NCI-H345 treated with DMSO at 0.1 percent for 48 hours (cell line): ENCODE measurements around the gene HOXA6.

ENCODE experiments used
- DNase-seq: peaks from one replicate; lab custom pipeline; 2025; ENCODE audit not compliant: unreplicated experiment; lab: John Stamatoyannopoulos, UW

The HOXA6 gene

DNA sequence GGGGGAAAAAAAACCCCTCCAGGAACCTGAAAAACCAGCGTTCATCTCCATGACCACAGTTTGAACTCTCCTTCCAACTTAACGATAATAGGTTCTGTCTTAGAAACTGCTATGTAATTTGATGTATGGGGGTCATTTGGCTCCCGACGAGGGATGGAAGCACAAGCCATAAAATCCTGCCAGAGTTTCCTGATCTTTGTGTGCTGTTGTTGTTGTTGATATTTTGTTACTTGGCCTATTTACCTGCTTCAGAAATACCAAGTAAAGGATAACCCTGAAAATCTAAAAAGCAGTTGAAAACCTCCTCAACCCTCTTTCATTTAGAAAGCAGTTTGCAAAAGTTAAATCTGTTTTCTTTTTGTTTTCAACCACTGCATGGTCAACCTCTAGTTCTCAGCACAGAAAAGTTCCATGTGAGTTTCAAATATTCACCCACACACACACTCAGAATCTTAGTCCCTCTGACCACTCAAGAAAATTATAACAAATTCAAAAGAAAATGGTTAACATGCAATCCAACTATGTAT lies 35.8 kb downstream of the HOXA6 start:
- no peak for DNase-seq

DNA sequence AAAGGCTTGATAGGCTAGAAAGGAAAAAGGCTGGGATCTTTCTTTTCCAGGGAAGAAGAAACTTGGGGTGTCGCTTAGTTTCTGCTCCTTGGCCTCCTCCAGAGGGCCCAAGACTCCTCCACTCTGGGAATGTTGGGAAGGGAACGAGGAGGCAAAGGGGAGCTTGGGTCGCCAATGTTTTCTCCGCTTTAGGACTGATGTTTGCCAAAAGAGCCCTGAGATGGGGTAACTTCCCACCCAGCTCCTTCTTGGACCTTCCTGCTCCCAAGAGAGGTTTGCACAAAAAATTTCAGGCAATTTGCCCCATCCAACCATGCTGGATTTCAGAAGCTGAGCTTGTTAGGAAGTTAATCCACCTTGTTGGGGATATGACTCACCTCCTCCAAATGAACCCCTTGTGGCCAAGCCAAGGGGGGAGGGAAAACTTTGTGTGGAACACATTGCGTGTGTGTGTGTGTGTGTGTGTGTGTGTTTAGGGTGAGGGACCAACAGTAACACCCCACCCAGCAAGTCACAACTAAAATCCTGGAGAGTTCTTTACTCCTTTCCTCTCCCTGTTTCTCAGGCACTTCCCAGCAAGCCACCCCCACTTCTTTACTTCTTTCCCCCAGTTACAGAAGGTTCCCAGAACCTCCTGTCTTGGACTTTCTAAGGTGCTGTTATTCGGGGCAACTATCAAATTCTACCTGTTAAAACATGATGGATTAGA lies 36.4 kb downstream of the HOXA6 start:
- DNase-seq, result no peak

DNA sequence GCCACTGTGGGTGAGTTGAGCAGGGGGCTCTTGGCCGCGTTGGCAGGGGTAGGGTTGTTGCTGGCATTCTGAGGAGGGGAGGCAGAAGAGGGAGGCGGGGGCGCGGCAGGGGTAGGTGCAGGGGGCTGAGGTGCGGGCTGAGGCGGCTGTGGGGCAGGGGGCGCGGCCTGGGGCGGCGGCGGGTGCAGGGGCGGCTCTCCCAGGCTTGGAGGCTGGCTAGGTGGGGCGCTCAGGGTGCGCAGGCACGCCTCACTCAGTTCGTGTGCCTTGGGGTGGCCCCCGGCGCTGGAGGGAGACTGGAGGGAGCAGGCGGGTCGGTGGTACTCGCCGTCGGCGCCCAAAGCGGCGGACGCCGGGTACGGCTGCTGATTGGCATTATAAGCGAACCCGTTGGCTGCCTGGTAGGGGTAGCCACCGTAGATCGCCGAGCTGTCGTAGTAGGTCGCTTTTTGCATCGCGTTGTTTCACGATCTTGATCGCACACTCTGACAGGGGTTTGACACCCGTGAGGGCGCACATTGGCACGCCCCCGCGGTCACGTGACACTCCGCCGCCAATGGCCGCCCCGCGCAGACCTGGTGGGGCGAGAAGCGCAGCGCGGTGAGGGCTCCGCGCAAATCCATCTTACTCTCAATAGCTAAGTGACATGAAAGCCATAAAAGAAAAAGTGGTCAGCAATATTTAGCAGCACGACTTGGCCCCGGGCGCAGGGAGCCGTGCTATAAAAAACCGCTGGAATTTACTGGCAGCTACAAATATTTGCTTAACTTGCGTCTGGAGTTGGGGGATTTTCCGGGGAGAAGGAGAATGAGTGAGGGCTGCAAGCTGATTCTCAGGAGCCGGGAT lies 37.2 kb downstream of the HOXA6 start:
- no peak for DNase-seq

DNA sequence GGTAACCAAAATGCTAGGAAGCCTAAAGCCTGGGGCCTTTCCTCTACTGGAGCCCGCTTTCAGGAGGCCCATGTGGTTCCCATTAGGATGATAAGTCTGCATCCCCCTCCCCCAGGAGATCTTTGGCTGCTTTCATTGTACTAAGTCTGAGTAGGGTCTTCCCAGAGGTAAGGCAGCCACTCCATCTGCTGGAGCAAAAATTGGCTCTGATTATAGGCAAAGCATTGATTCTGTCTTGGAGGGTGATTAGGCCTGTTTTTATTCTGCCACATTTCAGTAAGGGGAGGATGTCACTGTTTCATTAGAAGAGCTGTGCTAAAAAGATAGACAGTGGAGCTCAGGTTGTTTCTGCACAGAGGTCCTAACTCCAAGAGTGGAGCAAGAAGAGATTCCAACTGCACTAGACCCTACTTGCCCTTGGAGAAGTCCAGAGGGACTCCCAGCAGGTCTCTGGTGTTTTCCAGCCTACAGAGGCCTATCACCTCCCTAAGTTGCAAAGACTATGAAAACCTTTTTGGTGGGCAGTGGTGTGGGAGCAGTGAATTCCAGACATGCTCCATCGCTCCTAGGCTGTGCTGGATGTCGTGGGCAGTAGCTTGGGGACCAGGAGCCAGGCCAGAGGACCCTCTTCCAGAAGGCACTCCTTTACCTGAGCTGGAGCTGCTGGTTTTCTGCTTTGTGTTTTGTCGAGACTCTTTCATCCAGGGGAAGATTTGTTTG lies 37.9 kb downstream of the HOXA6 start:
- DNase-seq, result no peak

DNA sequence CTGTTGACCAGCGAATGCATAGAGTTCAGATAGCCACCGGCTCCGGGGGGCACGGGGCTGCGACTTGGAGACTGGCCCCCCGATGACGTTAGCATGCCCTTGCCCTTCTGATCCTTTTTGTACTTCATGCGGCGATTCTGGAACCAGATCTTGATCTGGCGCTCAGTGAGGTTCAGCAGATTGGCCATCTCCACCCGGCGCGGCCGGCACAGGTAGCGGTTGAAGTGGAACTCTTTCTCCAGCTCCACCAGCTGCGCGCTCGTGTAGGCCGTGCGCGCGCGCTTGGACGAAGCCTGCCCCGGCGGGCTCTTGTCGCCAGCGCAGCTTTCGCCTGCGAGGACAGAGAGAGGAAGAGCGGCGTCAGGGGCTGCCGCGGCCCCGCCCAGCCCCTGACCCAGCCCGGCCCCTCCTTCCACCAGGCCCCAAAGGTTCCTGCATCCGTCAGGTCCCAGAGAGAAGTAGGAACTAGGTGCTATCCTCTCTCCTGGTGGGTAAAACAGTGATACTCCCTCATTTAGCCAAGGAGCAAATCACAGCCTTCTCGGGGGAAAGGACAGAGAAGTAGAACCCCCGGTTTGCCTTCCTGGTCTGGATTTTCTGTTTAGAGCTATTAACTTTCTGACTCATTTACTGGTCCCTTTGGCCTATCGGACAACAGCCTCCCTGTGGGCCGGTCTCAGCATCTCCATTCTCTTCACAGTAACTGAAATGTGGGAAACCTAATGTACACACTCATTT lies 39.0 kb downstream of the HOXA6 start:
- no peak for DNase-seq

DNA sequence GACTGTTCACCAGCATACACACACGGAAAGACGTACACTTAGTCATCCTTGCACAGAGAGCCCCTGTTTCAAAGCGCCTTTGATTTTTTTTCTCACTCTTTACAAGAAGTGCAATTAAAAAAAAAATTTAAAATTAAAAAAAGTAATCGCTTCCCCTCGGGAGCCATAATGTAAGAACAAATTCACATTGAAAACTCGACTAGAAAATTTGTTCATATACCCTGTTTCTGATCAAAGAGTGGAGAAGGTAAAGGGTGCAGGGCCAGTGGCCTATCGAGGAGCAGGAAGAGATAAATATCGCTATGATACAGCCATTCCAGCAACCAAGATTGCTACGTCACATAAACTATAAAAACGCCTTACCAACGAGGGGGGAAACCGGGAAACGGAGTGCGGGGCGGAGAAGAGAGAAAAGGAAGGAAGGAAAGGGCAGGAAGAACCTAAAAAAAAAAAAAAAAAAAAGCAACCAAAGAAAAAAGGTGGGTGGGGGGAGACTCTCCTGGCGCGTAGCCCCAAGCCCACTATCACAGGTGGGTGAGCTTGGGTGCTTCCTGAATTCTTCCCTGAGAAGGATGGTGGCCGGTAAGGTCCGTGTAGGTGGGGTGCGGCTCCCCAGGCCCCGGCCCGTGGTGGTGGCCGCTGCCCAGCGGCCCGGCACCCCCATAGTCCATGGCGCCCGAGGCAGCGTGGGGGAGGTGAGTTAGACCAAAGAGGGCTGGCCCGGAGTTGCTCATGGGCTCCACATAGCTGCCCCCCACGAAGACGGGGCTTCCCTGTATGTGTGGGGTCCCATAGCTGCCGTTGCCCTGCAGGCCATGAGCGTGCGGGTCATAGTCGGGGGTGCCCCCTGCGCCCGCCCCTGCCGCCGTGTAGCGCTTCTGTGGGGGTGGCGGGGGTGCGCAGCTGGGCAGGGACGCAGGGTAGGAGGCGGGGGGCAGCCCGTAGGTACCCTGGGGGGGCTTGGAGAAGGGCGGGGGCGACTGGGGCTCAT lies 39.9 kb downstream of the HOXA6 start:
- DNase-seq, result no peak

DNA sequence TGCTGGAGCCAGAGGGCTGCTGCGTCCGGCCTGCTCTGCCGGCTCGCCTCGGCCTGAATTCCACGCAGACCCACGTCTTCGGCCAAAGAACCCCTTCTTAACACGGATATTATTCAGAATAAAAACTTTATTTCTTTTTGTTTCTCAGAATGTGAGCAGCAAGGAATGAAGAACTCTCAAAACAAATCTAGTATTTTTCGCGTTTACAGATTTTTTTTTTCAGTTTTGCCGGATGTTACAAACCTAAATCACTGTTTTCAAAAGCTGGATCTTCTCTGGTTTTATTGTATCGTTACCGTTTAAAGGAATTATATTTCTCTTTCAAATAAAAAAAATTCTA lies 40.7 kb downstream of the HOXA6 start:
- no peak for DNase-seq

DNA sequence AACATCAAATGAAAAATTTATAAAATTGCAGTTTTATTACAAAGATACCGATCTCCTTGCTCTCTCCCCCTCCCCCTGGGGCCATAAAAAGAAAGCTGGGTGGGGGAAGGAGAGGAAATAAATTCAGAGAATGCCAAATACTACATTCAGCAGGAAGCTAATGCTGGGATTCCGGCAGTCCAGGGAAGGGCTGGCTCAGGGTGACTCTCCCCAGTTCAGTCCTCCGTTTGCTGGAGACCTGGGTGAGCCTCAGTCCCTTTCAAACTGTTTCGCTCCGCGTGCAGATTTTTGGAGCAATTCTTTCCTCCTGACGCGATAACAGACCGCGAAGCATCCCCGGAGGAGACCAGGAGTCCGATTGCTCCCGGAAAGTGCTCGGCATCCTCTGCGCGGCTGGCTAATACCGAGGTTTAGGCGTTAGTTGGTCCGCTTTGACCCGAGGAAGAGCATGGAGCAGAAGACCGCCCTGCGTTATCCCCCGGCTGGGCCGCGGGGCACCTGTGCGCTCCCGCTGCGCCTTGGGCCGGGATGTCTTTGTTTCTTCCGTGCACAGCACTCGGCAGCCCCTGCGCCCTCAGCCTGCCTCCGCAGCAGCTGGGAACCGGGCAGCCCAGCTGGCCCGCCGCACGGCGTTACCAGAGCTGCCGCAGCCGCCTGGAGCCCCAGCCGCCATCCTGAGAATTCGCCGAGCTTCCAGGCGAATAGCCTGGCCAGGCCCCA lies 41.2 kb downstream of the HOXA6 start:
- DNase-seq, result no peak

DNA sequence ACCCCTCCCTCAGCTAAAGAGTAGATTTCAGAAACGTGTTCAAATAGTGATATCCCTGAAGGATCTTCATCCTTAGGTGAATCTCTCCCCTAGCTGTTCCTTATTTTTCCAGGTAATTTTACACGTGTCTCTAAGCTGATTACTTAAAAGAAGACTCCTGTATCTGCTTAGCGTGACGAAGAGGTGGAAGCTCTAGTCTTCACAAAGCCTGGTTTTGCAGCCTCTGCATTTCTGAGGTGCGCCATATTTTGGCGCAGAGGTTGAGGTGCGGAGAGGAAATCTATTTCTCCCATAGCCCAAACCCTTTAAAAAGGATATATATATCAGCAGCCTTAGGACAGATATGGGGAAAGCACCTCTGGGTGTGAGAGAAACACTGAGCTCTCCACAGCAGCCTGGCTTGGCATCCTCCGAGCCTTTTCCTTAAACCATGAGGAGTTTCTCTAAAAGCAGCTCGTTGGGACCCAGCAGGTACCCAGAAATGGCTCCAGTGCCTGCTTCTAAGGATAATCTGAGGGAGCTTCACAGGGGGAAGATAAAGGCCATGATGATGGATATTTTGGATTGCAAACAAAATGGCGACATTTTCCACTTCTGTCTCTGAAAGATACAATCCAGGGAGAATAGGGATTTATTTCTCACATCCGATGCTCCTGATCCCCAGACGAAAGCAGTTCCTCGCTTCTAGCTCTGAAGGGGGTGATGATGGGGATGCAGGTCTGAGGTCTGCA lies 42.1 kb downstream of the HOXA6 start:
- DNase-seq, result no peak

DNA sequence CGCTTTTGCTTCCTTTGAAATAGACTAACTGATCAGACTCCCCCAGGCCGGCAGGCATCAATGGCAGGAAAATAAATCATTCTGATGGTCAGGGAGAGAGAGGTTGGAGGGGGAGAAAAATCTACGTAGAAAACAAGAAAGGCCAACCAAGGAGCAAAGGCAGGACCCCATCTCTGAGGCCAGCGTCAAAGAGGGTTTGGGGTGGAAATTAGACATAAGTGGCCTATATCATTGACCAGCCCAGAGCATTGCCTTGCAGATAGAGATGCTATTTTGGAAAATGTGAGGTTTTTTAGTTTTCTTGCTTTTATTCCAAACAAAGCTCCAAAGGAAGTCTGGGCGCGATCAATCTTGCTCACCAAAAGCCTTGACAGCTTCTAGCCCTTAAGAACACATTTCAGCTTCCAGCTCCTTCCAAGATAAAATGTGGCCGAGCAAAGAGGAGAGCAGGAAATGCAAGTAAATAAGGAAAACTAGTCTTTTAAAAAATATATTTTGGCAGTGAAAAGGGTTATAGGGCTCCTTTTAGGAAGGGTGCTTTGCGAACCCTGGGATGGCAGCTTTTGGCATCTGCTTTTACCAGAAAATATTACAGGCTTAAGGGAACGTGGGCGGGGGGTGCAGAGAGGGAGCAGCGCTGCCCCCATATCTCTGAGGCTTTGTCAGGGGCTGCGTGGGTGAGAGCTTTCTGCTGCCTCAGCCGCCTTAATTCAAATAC lies 43.1 kb downstream of the HOXA6 start:
- no peak for DNase-seq

DNA sequence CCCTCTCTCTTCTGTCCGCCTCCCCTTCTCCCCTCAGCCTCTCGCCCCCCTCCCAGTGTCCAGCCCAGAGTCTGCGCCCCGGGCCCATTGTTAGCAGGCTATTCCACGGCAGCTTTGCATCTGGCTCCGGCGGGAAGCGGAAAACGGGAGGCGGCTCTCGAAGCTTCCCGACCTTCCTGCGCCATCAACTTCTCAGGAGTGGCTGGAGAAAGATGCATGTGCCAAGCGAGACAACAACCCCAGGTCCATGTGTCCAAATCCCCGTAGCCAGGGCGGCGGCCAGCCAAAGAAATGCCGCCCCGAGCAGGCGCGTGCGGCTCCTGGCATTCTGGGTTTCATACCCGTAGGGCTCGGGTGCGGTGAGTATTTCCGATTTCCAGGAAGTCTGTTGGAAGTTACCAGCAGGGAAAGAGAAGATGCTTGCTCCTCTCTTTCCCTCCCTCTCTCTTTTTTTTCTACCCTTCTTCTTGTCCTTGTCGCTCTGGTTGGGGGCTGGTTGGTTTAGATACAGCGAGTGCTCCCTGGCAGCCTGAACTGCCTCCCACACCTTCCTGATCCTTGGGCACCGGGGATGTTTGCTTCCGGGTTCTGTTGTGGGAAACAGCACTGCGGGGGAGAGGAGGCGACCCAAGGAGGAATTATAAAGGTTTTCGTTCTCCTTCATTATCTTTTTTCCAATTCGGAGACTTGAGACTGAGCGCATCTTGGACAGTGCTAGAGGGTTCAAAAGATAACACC lies 43.9 kb downstream of the HOXA6 start:
- DNase-seq, result no peak

DNA sequence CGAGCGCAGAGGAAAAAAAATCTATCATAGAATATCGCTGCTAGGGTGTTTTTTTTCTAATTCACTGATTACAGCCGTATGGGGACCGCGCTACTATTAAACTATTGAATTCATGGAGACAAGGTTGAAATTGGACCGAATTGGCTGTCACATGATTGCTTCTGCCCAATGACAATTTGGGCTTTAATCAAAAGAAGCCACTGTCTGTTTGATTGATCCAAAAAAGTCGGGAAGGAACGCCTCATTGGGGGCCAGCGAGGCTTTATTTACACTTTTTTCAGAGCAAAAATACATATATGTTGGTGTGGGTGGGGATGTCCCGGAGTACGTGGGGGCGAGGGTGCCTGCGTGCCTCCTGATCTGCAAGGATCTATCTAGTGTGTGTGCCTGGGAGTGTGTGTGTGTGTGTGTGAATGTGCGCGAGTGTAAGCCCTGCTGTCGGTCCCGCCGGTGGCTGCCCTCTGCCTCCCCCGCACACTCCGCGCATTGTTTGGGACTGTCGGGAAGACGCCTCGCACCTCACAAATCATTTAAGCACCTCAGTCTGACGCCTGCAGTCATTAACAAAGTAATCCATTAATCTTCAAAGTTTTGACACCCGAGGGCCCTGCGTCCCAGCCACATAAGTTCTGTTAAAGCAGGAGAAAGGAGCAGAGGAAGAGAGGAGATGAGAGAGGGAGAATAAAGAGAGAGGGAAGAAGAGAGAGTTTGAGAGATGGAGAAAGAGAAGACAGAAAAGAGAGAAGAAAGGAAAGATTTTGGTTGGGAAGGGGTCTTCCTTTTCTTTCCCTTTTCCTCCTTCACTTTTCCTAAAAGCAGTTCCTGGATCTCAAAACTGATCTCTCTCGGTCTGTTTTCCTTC lies 44.8 kb downstream of the HOXA6 start, which contains the start of gene HOXA2:
TSS of gene HOXA2 (minus strand) at position 103 of the 862 bp plus-strand sequence. CDS start 183 bp downstream, outside the sequence.
- DNase-seq, result no peak

DNA sequence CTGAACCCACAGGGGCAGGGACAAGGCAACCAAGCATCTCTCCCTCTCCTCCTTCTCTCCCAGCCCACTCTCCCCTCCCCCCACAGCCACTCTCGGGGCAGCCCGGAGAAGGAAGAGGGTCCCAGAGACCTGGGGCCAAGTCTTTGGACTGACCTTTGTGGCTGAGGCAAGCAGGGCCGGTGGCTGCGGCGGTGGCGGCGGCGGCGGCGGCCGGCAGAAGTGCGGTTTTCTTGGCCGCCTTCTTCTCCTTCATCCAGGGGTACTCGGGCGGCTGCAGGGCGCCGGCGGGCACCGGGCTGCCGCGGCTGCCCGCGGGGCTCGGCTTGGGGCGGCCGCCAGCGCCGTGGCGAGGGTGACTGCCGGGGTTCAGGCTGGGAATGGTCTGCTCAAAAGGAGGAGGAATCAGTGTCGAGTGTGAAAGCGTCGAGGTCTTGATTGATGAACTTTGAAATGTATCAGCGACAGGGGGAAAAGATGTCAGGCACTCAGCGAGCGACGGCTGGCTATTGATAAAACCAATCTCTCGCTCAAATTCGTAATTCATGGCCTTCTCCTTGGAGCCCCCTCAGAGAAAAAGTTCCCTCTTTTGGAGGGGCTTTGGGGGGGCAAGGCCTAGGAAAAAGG lies 45.5 kb downstream of the HOXA6 start:
- no peak for DNase-seq

DNA sequence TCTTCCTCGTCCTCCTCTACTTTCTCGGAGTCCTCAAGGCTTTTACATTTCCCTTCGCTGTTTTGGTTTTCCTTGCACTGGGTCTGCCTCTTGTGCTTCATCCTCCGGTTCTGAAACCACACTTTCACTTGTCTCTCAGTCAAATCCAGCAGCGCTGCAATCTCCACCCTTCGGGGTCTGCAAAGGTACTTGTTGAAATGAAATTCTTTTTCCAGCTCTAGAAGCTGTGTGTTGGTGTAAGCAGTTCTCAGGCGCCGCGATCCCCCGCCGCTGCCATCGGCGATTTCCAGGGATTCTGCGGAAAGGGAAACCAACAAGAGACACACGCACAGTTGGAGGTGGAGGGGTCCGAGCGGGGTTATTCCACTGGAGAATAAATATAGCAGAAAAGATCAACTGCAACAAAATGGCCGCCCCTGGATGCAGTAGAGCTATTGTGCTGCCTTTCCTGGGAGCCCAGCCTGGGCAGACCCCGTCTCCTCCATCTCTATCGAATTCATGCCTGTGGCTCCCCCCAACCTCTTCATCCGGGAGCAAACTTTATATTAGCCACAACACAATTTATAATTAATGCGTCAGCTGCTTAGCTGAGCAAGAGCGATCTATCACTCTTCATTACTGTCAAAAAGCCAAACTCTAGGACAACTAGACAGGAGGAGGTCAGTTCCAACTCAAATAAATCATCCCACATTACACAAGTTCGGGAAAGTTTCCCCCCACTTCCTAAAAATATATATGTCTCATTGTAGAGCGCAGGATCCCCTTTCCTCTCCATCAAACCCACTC lies 46.2 kb downstream of the HOXA6 start:
- DNase-seq, result no peak

DNA sequence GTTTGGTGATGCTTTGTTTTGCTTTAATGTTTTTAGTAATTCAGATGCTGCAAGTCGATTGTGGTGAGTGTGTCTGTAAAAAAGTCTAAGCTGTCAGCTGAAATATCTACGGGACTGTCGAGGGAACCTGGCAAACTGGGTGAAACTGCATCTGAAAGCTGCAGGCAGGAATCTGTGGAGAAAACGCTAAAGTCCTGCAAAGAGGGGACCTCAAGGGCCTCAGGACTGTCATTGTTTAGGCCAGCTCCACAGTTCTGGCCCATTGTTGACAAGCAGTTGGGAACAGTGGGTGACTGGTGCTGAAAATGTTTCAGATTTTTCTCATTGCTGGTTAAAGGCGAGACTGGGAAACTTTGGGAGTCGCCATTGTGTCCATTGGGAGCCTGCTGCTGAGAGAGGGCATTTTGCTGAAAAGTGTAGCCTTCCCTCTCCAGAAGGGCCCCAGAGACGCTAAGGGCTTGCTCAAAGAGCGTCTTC lies 46.8 kb downstream of the HOXA6 start:
- no peak for DNase-seq
